Smooth muscle cell of the brain vasculature (primary cell): ENCODE data around the gene EHMT1.
"Not testable (repeated sequence)": the region's sequence is repeated elsewhere in the genome, so short reads cannot be mapped to it uniquely, and the experiment has no call there.

Experiments
- DNase-seq: peaks from one replicate; pipeline ENCODE4 v3.0.0-alpha.2; 2012; ENCODE audit warnings: low read depth, low spot score

The EHMT1 gene

GRCh38 chr9:137804908-137805630 lies 186.3 kb downstream of the EHMT1 start:
- DNase-seq, result no peak

- no peak for DNase-seq
These were observed 189.2 kb downstream of the EHMT1 start for GRCh38 chr9:137807721-137808703.

- no peak for DNase-seq
These were observed 190.3 kb downstream of the EHMT1 start for GRCh38 chr9:137809040-137809576.

- not testable (repeated sequence) for DNase-seq
These were observed 191.1 kb downstream of the EHMT1 start for GRCh38 chr9:137809726-137810450.

- no peak for DNase-seq
These were observed 192.6 kb downstream of the EHMT1 start for GRCh38 chr9:137811283-137811870.

GRCh38 chr9:137812356-137813023 lies 193.7 kb downstream of the EHMT1 start:
- no peak for DNase-seq

GRCh38 chr9:137813167-137813566 lies 194.4 kb downstream of the EHMT1 start:
- DNase-seq, result no peak

- no peak for DNase-seq
These were observed 195.0 kb downstream of the EHMT1 start for GRCh38 chr9:137813651-137814415.

GRCh38 chr9:137814436-137814835 lies 195.6 kb downstream of the EHMT1 start:
- no peak for DNase-seq

- DNase-seq, result no peak
These were observed 196.0 kb downstream of the EHMT1 start for GRCh38 chr9:137814841-137815240.

- DNase-seq, result no peak
These were observed 196.8 kb downstream of the EHMT1 start for GRCh38 chr9:137815256-137816255.

GRCh38 chr9:137816531-137817235 lies 197.9 kb downstream of the EHMT1 start:
- no peak for DNase-seq

GRCh38 chr9:137817236-137818200 lies 198.7 kb downstream of the EHMT1 start:
- no peak for DNase-seq

GRCh38 chr9:137818286-137818685 lies 199.5 kb downstream of the EHMT1 start:
- no peak for DNase-seq

GRCh38 chr9:137820161-137820855 lies 201.5 kb downstream of the EHMT1 start:
- DNase-seq, result no peak
